Measurements from ENCODE around the gene NRSN2.

Gene NRSN2

DNA sequence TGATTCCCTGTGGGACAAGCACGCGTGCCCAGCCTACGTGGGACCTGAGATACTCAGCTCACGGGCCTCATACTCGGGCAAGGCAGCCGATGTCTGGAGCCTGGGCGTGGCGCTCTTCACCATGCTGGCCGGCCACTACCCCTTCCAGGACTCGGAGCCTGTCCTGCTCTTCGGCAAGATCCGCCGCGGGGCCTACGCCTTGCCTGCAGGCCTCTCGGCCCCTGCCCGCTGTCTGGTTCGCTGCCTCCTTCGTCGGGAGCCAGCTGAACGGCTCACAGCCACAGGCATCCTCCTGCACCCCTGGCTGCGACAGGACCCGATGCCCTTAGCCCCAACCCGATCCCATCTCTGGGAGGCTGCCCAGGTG is 49.3 kb downstream of the NRSN2 start:
- in situ Hi-C loops (cut with MboI; ENCODE audit: low sequenced_read_pairs), result no loop called here

DNA sequence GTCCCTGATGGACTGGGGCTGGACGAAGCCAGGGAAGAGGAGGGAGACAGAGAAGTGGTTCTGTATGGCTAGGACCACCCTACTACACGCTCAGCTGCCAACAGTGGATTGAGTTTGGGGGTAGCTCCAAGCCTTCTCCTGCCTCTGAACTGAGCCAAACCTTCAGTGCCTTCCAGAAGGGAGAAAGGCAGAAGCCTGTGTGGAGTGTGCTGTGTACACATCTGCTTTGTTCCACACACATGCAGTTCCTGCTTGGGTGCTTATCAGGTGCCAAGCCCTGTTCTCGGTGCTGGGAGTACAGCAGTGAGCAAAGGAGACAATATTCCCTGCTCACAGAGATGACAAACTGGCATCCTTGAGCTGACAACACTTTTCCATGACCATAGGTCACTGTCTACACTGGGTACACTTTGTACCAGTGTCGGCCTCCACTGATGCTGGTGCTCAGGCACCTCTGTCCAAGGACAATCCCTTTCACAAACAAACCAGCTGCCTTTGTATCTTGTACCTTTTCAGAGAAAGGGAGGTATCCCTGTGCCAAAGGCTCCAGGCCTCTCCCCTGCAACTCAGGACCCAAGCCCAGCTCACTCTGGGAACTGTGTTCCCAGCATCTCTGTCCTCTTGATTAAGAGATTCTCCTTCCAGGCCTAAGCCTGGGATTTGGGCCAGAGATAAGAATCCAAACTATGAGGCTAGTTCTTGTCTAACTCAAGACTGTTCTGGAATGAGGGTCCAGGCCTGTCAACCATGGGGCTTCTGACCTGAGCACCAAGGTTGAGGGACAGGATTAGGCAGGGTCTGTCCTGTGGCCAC is 49.9 kb downstream of the NRSN2 start:
- in situ Hi-C loops (cut with MboI; ENCODE audit: low sequenced_read_pairs), result no loop called here

DNA sequence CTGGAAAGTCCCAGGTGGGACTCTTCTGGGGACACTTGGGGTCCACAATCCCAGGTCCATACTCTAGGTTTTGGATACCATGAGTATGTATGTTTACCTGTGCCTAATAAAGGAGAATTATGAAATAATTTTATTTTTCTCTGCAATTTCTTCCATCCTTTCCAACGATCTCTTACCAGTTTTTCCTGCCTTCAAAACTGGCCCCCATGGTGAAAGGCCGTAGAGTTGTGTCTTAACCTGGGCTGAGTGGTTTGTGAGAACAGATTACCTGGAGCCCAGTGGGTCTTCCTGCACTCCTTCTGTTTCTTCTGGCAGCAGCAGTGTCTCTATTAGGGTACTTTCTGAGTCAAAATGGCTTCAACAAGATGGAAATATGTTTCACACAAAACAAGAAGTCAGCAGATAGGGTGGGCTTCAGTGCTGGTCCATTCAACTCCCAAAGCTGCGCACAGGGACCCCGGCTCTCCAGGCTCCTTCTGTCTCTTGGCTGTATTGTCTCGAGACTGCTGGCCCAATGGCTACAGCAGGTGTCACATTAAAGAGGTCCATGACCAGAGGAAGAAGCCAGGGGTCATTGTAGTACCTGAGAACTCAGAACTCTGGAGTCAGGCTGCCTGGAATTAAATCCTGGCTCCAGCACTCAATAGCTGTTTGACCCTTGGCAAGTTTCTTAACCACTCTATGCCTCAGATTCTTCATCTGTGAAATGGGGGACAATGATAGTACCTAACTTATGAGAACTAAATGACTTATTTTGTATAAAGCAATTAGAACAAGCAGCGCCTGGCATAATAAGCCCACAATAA is 50.7 kb downstream of the NRSN2 start:
- in situ Hi-C loops (cut with MboI; ENCODE audit: low sequenced_read_pairs), result no loop called here

DNA sequence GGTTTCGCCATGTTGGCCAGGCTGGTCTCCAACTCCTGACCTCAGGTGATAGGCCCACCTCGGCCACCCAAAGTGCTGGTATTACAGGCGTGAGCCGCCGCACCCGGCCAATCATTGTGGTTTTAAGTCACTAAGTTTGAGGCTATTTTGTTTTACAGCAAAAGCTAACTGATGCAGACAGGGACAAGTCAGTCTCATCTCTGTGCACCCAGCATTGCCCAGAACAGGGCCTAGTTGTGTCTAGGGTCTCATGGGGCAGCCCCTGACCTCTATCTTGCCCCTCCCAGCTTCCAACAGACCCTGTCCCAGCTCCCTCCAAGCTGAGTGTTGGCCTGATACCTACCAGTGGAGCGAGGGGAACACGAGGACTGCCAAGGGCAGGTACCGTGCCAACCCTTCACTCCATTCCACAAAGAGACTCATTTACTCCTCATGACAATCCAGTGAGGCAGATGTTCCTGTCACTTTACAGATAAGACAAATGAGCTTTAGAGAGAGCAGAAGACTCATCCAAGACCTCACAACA is 52.3 kb downstream of the NRSN2 start:
- in situ Hi-C loops (cut with MboI; ENCODE audit: low sequenced_read_pairs), result no loop called here

DNA sequence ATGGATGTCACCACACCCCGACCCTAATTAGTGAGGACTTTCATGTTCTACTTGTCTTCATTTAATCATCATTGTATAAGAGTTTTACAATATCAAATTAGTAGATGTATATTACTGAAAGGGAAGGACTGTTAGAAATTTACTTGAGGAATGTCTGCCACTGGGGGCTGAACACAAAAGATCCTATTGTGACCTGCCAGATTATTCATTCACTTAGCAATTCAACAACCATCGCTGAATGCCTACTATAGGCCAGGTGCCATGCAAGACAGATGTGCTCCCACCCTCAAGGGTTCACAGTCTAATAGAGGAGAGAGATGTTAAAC is 53.2 kb downstream of the NRSN2 start:
- in situ Hi-C loops (cut with MboI; ENCODE audit: low sequenced_read_pairs), result no loop called here

DNA sequence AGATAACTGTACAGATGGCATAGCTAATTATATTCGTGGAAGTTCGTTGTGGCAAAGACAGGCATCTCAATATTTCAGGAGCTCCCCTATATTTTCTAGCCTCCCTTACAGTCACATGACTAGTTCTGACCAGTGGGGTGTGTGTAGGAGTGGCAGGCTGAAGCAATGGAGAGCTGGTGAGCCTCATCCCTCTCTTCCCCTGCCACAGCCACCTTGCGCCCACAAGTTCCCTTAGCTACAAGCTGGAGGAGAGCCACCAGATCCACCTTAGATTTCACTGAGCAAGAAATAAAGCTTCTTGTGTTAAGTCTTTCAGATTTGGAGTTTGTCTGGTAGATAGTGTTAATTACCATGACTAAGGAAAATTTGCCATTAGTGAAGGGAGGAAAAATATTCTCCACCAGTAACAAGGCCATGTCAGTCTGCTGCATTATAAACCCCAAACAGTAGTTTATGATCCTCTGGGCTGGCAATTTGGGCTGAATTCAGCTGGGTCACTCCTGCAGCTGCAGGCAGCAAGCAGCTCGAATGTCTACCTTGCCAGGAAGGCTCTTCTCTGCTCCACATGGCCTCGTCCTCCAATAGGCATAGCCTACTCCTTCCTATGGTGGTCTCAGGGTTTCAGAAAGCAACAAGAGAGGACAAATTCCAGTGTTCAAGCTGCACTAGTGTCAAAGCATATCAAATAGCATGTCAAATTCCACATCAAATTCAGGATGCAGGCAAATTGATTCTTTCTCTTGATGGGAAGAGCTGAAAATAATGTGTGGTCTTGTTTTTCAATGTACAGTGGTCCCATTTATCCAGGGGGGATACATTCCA is 53.8 kb downstream of the NRSN2 start:
- in situ Hi-C loops (cut with MboI; ENCODE audit: low sequenced_read_pairs), result no loop called here

DNA sequence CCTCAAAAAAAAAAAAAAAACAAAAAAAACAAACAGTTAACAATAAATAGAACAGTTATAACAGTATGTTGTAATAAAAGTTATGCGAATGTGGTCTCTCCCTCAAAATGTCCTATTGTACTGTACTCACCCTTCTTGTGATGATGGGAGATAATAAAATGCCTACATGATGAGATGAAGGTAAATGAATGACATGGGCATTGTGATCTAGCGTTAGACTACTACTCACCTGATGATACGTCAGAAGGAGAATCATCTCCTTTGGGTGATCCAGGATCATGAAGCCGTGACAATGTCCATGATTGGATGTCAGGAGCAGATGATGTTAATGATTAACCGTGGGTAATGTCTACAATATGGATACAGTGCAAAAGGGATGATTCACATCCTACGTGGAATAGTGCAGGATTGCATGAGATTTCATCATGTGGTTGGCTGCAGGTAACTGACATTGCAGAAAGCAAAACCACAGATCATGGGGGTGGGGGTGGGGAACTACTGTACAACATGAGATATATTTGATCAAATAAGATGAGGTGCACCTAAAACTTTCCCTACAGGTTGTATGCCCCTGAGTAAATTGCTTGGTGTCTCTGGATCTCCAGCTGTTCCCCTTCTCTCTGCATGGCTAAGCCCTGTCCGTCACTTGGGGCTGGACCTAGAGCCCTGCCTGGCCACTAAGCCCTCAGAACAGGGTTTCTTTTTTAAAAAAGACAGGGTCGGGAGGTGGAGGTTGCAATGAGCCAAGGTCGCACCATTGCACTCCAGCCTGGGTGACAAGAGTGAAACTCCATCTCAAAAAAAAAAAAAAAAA is 55.0 kb downstream of the NRSN2 start:
- in situ Hi-C loops (cut with MboI; ENCODE audit: low sequenced_read_pairs), result no loop called here

DNA sequence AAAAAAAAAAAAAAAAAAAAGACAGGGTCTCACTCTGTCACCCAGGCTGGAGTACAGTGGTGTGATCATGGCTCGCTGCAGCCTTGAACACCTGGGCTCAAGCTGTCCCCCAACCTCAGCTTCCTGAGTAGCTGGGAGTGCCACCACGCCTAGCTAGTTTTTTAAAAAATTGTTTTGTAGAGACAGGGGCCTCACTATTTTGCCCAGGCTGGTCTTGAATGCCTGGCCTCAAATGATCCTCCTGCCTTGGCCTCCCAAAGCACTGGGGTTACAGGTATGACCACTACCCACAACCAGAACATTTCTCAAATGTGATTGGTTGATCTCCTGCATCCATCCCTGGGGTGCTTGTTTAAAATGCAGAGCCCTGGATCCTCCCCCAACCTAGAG is 55.6 kb downstream of the NRSN2 start:
- in situ Hi-C loops (cut with MboI; ENCODE audit: low sequenced_read_pairs), result no loop called here

DNA sequence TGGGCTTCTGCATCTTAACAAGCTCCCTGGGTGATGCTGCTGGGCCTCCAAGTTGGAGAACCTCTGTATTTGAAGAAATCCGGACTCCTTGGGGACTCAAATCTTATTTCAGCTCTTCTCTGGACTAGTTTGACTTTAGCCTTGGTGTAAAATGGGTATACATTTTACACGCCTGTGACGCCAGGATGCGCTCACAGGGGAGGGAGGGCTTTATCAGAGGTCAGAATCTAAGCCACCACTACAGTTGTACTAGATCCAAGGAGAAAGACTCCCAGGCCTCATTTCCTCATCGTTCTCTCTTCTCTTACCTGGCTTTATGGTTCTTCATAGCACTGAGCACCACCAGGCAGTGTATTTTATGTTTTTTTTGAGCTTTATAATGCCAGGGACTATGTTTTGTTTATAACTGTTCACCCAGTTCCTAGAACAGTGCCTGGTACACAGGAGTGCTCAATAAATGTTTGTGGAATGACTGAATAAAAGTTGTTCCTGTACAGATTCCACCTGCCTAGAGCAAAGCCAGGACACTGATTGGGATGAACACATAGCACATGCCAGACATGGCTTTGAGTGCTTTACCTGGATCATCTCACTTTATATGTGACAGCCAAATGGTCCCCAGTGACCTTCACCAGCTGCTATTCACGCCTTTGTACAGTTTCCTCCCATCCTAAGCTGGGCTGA is 56.1 kb downstream of the NRSN2 start:
- in situ Hi-C loops (cut with MboI; ENCODE audit: low sequenced_read_pairs), result no loop called here

DNA sequence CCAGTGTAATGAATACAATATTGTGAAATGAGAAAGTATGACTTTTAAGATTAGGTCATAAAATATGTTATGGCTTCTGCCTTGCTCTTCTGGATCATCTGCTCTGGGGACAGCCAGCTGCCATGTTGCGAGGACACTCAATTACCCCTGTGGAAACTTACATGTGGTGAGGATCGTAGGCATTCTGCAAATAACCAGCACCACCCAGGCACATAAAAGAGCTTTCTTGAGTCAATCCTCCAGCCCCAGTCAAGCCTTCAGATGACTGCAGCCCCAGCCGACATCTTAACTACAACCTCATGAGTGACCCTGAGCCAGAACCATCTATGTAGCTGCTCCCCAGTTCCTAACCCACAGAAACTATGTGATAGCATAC is 56.7 kb downstream of the NRSN2 start:
- in situ Hi-C loops (cut with MboI; ENCODE audit: low sequenced_read_pairs), result no loop called here

DNA sequence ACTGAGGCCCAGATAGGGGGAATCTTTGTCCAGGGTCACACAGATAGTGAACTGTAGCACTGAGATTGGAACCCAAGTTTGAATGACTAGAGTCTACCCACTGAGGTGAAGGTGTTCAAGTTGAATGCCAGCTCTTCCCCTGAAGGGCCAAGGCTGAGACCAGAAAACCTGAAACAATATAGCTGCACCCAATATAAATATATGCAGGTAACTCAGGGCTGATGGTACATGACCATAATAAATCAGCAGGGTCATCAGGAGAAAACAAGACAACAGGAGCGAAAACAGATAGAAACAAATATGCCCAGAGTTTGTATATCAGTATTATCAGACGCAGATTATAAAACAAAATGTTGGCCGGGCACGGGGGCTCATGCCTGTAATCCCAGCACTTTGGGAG is 57.2 kb downstream of the NRSN2 start:
- in situ Hi-C loops (cut with MboI; ENCODE audit: low sequenced_read_pairs), result no loop called here
